GM18508 (cell line): Measurements from ENCODE around the gene CD163.
"Not testable (repeated sequence)": the region's sequence is repeated elsewhere in the genome, so short reads cannot be mapped to it uniquely, and the experiment has no call there.

Source experiments
- ATAC-seq: cut with Tn5 transposase; IDR thresholded peaks from one replicate; pipeline ENCODE4 v1.9.1; 2021; ENCODE audit warnings: moderate number of reproducible peaks; ENCODE audit not compliant: insufficient read depth, unreplicated experiment

Gene CD163

DNA sequence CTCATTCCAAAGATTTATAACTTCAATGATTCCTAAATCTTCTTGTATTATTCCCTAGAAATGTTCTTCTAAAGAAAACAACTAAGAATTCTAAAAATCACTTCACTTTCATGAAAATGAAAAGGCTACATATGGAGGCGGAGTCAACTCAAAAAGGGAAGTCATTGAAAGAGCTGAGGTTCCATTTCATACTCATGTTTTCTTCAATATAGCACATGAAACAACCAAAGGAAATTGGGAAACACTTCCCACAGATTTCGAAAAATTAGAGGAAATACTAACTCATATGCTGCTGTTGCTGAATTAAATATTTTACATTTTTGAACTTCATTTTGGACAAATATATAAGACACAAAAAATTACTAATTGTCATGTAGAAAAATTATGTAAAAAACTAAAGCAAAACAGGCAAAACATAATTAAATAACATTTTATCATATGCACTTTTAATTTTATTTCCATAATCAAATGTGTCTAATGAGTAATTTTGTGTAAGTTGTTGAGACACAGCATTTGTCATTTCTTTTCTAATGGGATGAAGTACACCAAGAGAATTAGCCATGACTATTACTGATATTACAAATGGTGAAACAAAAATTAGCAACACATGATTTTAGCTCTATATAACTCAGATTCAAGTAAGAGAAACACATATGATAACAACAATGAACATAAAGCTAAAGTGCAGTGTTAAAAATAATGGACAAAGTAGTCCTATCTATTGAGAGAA, at the start of gene CD163:
TSS of gene CD163 (minus strand) at position 92 of the 730 bp plus-strand sequence. CDS start at position 5, 87 bp downstream.
- ATAC-seq: no peak

GRCh38 chr12:7542813-7543212, 39.2 kb upstream of the CD163 start:
- ATAC-seq: no peak

- ATAC-seq: no peak
Measured at GRCh38 chr12:7542046-7542445, 38.5 kb upstream of the CD163 start.

- ATAC-seq: no peak
Measured at GRCh38 chr12:7514416-7514815, 10.8 kb upstream of the CD163 start.

DNA sequence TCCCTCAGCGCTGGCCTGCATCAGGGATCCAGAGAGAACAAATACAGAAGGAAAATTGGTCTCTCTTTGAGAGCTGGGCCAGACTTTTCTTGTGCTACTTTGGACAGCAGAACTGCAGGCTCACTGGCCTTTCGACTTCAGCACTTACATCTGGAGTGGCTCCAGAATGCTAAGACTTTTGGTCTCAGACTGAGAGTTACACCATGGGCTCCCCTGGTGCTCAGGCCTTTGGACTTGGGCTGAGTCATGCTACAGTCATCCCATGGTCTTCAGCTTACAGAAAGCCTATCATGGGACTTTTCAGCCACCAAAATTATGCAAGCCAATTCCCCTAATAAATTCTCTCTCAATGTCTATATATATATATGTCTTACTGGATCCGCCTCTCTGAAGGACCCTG, 9.0 kb upstream of the CD163 start:
- no peak for ATAC-seq

DNA sequence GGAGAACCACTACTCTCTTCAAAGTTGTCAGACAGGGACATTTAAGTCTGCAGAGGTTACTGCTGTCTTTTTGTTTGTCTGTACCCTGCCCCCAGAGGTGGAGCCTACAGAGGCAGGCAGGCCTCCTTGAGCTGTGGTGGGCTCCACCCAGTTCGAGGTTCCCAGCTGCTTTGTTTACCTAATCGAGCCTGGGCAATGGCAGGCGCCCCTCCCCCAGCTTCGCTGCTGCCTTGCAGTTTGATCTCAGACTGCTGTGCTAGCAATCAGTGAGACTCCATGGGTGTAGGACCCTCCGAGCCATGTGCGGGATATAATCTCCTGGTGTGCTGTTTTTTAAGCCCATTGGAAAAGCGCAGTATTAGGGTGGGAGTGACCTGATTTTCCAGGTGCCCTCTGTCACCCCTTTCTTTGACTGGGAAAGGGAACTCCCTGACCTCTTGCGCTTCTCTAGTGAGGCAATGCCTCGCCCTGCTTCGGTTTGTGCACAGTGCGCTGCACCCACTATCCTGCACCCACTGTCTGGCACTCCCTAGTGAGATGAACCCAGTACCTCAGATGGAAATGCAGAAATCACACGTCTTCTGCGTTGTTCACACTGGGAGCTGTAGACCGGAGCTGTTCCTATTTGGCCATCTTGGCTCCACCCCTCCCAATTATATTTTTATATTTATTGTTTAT, 6.4 kb upstream of the CD163 start:
- not testable (repeated sequence) for ATAC-seq

DNA sequence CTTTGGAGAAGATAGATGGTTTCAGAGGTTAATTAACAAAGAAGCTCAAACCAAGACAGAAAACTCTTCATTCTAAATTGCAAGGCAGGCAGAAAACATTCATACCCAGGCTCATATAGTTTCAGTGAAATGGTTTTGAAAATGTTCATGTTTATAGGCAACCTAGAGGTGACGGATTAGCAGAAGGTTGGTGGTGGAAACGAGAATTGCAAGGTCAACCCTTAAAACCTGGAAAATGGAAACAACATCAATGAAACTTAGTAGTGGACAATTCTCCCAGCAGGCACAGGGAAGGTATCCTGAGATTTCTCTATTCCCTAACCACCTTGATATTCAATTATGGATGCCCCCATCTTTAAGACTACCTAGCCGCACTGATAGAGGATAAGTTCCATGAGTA, 965 bp downstream of the CD163 start:
- ATAC-seq: no peak

- ATAC-seq: no peak
Measured at GRCh38 chr12:7501031-7501588, 2.5 kb downstream of the CD163 start.

DNA sequence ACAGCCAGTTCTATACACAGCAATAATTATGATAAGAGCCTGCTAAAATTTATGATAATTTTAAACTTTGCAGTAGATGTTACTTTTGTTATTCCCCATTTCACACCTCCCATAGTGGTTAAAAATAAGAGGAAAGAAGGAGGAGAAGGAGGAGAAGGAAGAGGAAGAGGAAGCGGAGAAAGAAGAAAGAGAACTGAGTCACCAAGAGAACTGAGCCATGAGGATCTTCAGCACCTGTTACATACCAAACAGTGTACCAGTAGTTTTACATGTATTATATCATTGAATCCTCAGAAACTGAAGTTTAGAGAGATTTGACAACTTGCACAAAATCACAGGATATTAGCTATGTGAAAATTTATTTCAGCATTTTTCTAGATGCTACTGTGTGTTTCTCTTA, 3.9 kb downstream of the CD163 start:
- no peak for ATAC-seq

DNA sequence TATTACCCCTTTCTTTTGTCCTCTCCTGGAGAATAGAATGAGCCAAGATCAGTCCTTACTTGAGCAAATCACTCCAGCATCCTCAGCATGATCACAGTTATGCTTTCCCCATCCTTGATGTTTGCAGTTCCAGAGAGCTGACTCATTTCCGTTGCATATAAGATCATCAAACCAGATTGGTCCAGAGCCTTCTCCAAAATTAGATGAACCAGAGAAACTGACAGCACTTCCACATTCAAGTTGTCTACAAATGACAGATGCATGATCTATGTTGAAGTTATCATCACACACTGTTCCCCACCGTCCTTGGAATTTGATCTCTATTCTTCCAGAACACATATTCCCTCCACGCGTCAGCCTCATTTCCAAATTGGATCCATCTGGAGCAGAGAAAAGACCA, 4.8 kb downstream of the CD163 start:
- ATAC-seq: no peak

GRCh38 chr12:7497661-7498060, 5.9 kb downstream of the CD163 start:
- no peak for ATAC-seq

DNA sequence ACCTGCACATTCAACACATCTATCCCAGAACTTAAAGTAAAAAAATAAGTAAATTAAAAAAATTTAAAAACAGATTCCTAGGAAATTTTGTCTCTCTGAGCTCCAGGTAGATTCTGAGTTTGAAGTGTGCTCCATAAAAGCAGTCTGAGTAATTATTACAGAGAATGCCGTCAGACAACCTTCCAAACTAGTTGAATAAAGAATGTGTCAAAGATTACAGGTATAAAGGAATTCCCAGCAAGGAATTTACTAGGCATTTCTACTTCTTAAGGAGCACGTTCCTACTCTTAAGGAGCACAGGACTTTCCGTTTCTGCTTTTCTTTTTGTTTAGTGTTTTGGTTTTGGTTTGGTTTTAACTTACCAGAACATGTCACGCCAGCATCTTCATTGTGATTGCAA, 7.1 kb downstream of the CD163 start:
- no peak for ATAC-seq

- no peak for ATAC-seq
Measured at GRCh38 chr12:7495136-7495535, 8.4 kb downstream of the CD163 start.

DNA sequence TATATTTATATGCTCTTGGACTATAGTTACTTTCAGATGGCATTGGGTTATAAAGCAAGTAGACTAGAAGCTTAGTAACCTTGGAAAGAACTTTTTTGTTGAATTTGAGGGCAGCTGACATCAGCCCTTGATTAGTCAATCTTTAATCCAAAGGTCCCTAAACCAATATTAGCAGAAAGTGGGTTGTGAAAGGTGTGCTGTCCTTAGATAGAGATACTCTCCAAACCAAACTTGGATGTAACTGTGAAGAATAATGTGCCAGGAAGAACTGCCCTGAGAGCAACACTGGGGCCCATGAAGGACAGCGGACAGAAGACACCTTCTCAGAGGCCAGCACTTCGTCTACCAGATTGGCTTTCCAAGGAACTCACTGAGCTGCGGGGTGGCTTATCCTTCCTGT, 10.6 kb downstream of the CD163 start:
- ATAC-seq: no peak

DNA sequence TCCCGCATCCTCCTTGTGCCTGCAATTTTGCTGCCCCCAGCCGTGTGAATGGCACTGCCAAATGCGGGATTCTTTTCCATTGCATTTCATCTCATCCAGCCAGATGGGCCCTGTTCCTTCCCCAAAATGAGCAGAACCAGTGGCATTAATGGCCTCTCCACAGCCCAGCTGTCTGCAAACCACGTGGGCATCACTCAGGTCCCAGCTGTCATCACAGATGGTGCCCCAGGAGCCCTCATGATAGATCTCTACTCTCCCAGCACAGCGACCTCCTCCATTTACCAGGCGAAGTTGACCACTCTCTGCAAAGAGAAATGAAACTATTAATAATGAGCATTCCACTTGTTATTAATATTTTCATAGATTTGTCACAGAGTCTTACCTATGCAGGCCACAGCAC, 17.1 kb downstream of the CD163 start:
- no peak for ATAC-seq

GRCh38 chr12:7485095-7485494, 18.5 kb downstream of the CD163 start:
- no peak for ATAC-seq

GRCh38 chr12:7483343-7483742, 20.2 kb downstream of the CD163 start:
- ATAC-seq: no peak

- ATAC-seq: no peak
Measured at GRCh38 chr12:7479771-7480170, 23.8 kb downstream of the CD163 start.

GRCh38 chr12:7472060-7472459, 31.5 kb downstream of the CD163 start:
- ATAC-seq: no peak

DNA sequence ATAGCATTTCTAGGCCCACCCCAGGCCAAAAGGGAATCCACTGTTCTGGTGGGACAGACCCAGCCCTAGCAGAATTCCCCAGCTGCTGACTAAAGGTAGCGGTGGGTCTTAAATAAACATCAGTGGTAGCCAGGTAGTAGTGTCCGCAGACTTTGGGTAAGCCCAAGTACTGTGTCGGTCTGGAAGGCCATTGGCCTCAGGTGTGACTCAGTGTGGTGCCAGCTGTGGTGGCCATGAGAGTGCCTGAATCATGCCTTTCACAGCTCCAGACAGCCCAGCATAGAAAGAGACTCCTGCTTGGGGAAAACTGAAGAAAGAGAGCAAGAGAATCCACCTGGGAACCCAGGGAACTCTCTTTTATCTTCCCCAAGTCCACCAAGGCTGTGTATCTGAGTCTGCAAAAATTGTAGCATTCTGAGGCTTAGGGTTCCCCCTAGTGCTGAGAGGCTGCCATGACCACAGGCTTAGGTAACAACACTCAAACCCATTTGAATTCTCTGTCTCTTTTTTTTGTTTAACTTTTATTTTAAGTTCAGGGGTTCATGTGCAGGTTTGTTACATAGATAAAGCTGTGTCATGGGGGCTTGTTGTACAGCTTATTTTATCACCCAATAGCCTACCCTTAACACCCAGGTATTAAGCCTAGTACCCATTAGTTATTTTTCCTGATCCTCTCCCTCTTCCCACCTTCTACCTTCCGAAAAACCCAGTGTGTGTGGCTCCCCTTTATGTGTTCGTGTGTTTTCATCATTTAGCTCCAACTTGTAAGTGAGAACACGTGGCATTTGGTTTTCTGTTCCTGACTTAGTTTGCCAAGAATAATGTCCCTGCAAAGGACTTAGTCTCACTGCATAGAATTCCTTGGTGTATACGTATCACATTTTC, 43.0 kb downstream of the CD163 start:
- no peak for ATAC-seq

- no peak for ATAC-seq
Measured at GRCh38 chr12:7459973-7460372, 43.6 kb downstream of the CD163 start.
